AG04449 (cell line): ENCODE measurements around the gene RNU7-1.

Experiments
- CTCF ChIA-PET: fragments of 350-600 bp; formaldehyde crosslinking; extraction: SDS; loops from one replicate; lab custom pipeline; 2021; ENCODE audit warnings: antibody characterized with exemption; lab: Yijun Ruan, JAX
- POLR2A ChIA-PET: fragments of 400-600, 350-600 bp; formaldehyde crosslinking; extraction: SDS; loops from one replicate; lab custom pipeline; 2020; ENCODE audit warnings: antibody characterized with exemption, inconsistent platforms; lab: Yijun Ruan, JAX
- DNase-seq: peaks from one replicate; pipeline ENCODE4 v3.0.0-alpha.2; 2010; ENCODE audit warnings: low read depth, low spot score
- H3K4me3 ChIP-seq: 2 replicates; pipeline ENCODE4 v1.5.1; 2011; ENCODE audit warnings: low read depth, mild to moderate bottlenecking, control low read depth, low read length
- TF ChIP-seq, protein P1 (sequence below): IDR thresholded peaks from one replicate; pipeline ENCODE4 v1.5.1; 2011; ENCODE audit warnings: mild to moderate bottlenecking, moderate library complexity, low read length, control low read depth, inconsistent platforms; ENCODE audit not compliant: insufficient read depth; ENCODE audit errors: missing control alignments

RNU7-1 gene

GRCh38 chr12:6963791-6964413, 20.3 kb downstream of the RNU7-1 start:
- CTCF ChIA-PET = interaction anchor here (0.6 to 13.5 kb wide), 28 partner anchors 9 to 181 kb away, joined by 3 to 226 read pairs (median 6); partner anchors contain the start of genes ATN1, C12orf57, C1RL and LPCAT3
- TF ChIP-seq, protein P1, sequence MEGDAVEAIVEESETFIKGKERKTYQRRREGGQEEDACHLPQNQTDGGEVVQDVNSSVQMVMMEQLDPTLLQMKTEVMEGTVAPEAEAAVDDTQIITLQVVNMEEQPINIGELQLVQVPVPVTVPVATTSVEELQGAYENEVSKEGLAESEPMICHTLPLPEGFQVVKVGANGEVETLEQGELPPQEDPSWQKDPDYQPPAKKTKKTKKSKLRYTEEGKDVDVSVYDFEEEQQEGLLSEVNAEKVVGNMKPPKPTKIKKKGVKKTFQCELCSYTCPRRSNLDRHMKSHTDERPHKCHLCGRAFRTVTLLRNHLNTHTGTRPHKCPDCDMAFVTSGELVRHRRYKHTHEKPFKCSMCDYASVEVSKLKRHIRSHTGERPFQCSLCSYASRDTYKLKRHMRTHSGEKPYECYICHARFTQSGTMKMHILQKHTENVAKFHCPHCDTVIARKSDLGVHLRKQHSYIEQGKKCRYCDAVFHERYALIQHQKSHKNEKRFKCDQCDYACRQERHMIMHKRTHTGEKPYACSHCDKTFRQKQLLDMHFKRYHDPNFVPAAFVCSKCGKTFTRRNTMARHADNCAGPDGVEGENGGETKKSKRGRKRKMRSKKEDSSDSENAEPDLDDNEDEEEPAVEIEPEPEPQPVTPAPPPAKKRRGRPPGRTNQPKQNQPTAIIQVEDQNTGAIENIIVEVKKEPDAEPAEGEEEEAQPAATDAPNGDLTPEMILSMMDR = no peak
- DNase-seq = no peak
- no peak overlapping the region for H3K4me3 ChIP-seq
- POLR2A ChIA-PET = interaction anchor here (0.9 to 1.1 kb wide), 2 partner anchors 20 to 91 kb away, joined by 3 to 6 read pairs; partner anchors contain the start of genes C12orf57, RNU7-1 and SPSB2

DNA sequence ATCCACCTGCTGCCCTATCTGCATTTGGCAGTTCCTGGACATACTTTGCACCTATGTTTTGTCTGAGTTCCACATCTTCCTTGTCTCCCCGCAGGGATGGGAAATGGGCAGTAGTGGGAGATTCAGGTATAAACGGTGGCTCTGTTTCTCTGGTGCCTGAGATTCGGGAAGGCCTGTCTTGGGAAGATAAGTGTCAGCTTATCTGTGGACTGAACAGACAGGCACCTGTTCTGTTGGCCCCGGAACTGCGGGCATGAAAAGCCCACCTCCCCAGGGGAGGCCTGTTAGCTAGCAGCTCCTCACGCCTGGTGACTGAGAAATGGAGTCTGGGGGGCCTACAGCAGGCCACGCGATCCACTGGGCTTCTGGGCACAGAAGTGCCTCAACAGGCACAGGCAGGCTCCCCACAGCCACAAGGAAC, 21.0 kb downstream of the RNU7-1 start:
- H3K4me3 ChIP-seq = no peak overlapping the region
- TF ChIP-seq, protein P1 = no peak
- no peak for DNase-seq
- CTCF ChIA-PET = interaction anchor here (0.6 to 13.5 kb wide), 36 partner anchors 8 to 346 kb away, joined by 3 to 226 read pairs (median 4); partner anchors contain the start of genes ATN1, C12orf57, LPCAT3 and LRRC23
- POLR2A ChIA-PET = interaction anchor here (0.9 to 1.3 kb wide), 3 partner anchors 20 to 91 kb away, joined by 3 to 8 read pairs (median 6); partner anchors contain the start of genes C12orf57, RNU7-1 and SPSB2

DNA sequence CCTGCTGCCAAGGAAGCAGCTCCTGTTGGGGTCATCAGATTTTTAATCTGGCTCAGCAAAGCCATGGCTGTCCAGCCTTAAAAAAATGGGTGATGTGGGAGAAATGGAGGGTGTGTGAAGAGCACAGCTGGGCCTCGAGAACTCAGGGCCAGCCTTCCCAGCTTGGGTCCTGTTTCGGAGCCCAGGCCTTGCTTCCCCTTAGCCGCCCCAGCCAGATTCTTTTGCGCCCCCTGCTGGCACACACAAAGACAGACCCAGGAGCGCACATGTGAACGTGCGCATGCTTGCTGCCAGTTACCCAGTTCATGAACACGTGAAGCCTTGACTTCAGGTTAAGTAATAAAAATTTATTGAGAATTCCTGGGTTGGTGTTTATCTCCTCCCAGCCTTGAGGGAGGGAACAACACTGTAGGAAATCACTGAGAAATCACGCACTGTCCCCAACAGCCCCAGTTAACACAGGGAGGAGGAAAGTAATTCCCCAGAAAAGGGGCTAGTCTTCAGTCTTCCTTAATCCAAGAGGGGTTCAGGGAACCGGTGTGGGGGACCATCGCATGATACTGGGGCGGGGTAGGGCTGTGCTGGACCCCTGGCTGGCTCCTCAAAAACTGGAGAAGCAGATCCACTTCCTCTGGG, 21.5 kb downstream of the RNU7-1 start:
- DNase-seq = no peak
- ChIA-PET POLR2A (interaction anchor here (1.3 kb wide), 1 partner anchor 21 kb away, joined by 8 read pairs; the partner anchor contains the start of genes C12orf57 and RNU7-1), CTCF (interaction anchor here (0.6 to 13.5 kb wide), 35 partner anchors 8 to 347 kb away, joined by 3 to 226 read pairs (median 5); partner anchors contain the start of genes ATN1, C12orf57, LPCAT3 and LRRC23)
- no peak overlapping the region for H3K4me3 ChIP-seq
- TF ChIP-seq, protein P1 = peak; percentile 93

GRCh38 chr12:6965714-6966113, 22.1 kb downstream of the RNU7-1 start:
- CTCF ChIA-PET = interaction anchor here (0.9 to 13.5 kb wide), 17 partner anchors 9 to 178 kb away, joined by 3 to 226 read pairs (median 5); partner anchors contain the start of genes ATN1, C12orf57, C1R and PTPN6
- POLR2A ChIA-PET = interaction anchor here (1.3 kb wide), 2 partner anchors 22 to 24 kb away, joined by 3 to 8 read pairs; partner anchors contain the start of genes C12orf57 and RNU7-1
- H3K4me3 ChIP-seq = no peak overlapping the region
- TF ChIP-seq, protein P1 = no peak
- DNase-seq = no peak

DNA sequence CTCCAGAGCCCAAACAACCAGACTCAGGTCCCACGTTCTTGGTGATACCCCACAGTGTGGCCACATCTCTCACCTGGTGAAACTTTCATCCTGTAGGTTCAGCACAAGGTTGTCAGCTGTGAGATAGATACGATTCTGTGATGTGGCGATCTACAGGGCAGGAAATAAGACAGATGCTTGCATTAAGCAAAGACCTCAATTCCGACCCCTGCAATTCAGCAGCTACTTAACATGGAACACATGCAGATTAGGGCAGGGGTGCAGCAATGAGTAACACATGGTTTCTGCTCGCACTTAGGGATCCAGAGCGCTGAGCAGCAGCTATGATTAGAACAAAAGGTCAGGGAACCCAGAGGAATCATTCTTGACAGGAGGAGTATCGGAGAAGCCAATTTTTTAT, 22.7 kb downstream of the RNU7-1 start:
- CTCF ChIA-PET = interaction anchor here (0.6 to 13.5 kb wide), 19 partner anchors 8 to 177 kb away, joined by 3 to 226 read pairs (median 5); partner anchors contain the start of genes ATN1, C12orf57, C1R and PTPN6

More for the DNA sequence above, 22.7 kb downstream of the RNU7-1 start:
- POLR2A ChIA-PET = interaction anchor here (0.7 to 1.3 kb wide), 2 partner anchors 23 to 25 kb away, joined by 3 to 4 read pairs; partner anchors contain the start of genes C12orf57 and RNU7-1
- TF ChIP-seq, protein P1 = no peak
- no peak overlapping the region for H3K4me3 ChIP-seq
- no peak for DNase-seq
